ENCODE measurements around the gene SH2D5.
A peak's percentile ranks its signal among the peaks of the same experiment; 100 is the strongest.

SH2D5 gene

GRCh38 chr1:20713440-20713839, 19.1 kb downstream of the SH2D5 start:
- DNase-seq (ENCODE audit: low read depth), result no peak

- DNase-seq (ENCODE audit: low read depth), result no peak
Observed at GRCh38 chr1:20712215-20712577, 20.3 kb downstream of the SH2D5 start.

GRCh38 chr1:20711285-20712214, 21.0 kb downstream of the SH2D5 start:
- no peak for DNase-seq (ENCODE audit: low read depth)

- no peak for DNase-seq (ENCODE audit: low read depth)
Observed at GRCh38 chr1:20710469-20711284, 21.8 kb downstream of the SH2D5 start.

GRCh38 chr1:20709868-20710267, 22.6 kb downstream of the SH2D5 start:
- no peak for DNase-seq (ENCODE audit: low read depth)

- DNase-seq (ENCODE audit: low read depth), result no peak
Observed at GRCh38 chr1:20708891-20709290, 23.6 kb downstream of the SH2D5 start.

GRCh38 chr1:20708057-20708456, 24.4 kb downstream of the SH2D5 start:
- no peak for DNase-seq (ENCODE audit: low read depth)

- DNase-seq (ENCODE audit: low read depth), result no peak
Observed at GRCh38 chr1:20706841-20707240, 25.7 kb downstream of the SH2D5 start.

GRCh38 chr1:20705203-20705755, 27.2 kb downstream of the SH2D5 start:
- DNase-seq (ENCODE audit: low read depth), result no peak

GRCh38 chr1:20704390-20705202, 27.9 kb downstream of the SH2D5 start:
- no peak for DNase-seq (ENCODE audit: low read depth)

- DNase-seq (ENCODE audit: low read depth), result no peak
Observed at GRCh38 chr1:20703124-20703756, 29.3 kb downstream of the SH2D5 start.

GRCh38 chr1:20702416-20702815, 30.1 kb downstream of the SH2D5 start:
- no peak for DNase-seq (ENCODE audit: low read depth)

GRCh38 chr1:20701847-20702246, 30.7 kb downstream of the SH2D5 start:
- DNase-seq (ENCODE audit: low read depth), result no peak

GRCh38 chr1:20701446-20701845, 31.1 kb downstream of the SH2D5 start:
- no peak for DNase-seq (ENCODE audit: low read depth)

- DNase-seq (ENCODE audit: low read depth), result no peak
Observed at GRCh38 chr1:20700636-20701215, 31.8 kb downstream of the SH2D5 start.

GRCh38 chr1:20699558-20699957, 32.9 kb downstream of the SH2D5 start:
- no peak for DNase-seq (ENCODE audit: low read depth)

- DNase-seq (ENCODE audit: low read depth), result no peak
Observed at GRCh38 chr1:20698195-20698910, 34.1 kb downstream of the SH2D5 start.

GRCh38 chr1:20697563-20697962, 34.9 kb downstream of the SH2D5 start:
- no peak for DNase-seq (ENCODE audit: low read depth)

- DNase-seq (ENCODE audit: low read depth), result peak; percentile 52
Observed at GRCh38 chr1:20696397-20697333, 35.8 kb downstream of the SH2D5 start.

Data from stimulated activated CD8-positive, alpha-beta memory T cell treated with anti-CD3 and anti-CD28 coated beads, Interleukin-12 subunit alpha, Interleukin-12 subunit beta, amount 100 ng/mL, for 4 hours (primary cell).